Right lobe of liver (tissue), 4 donors: Measurements from ENCODE around the gene ADAMTSL2.

ENCODE experiments used
- CTCF ChIP-seq, 4 donors: fragments of 200-600 bp in 3 of 4; fragments of 450-650 bp in 1 of 4; IDR thresholded peaks; one replicate each; pipeline versions ENCODE4 v1.5.1 to v1.8.0; 2016 to 2022; ENCODE audit warnings: antibody characterized with exemption in 4 of 4, mild to moderate bottlenecking in 2 of 4
- POLR2A ChIP-seq: fragments of 450-650 bp; IDR thresholded peaks from one replicate; pipeline ENCODE4 v1.6.1; 2017; ENCODE audit warnings: antibody characterized with exemption, mild to moderate bottlenecking
- donor health status: DM: no; HTN: no; CAD: no.
- donor health status: DM: no; HTN: no; CAD: no.
- donor health status: DM: no; HTN: yes; CAD: no.

GRCh38 chr9:133592731-133593409 is 58.4 kb downstream of the ADAMTSL2 start:
- TF ChIP-seq CTCF (IDR thresholded peaks at IDR 0.05), result peak in 3 of 4 donors; percentile 11 to 16 (median 13)
- no peak for TF ChIP-seq POLR2A
